ENCODE measurements around the gene AP3M1.

Gene AP3M1

DNA sequence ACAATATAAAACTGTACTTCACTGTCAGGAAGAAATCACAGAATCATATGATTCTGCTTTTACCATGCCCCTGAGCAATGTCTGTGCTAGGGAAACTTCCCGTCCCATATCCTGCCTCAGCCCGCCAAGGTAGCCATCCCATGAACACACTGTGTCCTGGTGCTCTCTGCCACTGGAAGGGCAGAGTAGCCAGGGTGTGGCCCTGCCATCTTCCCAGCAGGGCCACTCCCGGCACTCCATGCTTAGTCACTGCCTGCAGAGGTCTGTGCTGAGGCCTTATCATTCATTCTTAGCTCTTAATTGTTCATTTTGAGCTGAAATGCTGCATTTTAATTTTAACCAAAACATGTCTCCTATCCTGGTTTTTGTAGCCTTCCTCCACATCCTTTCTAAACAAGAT, 31.8 kb downstream of the AP3M1 start:
- TF ChIP-seq, protein P1, sequence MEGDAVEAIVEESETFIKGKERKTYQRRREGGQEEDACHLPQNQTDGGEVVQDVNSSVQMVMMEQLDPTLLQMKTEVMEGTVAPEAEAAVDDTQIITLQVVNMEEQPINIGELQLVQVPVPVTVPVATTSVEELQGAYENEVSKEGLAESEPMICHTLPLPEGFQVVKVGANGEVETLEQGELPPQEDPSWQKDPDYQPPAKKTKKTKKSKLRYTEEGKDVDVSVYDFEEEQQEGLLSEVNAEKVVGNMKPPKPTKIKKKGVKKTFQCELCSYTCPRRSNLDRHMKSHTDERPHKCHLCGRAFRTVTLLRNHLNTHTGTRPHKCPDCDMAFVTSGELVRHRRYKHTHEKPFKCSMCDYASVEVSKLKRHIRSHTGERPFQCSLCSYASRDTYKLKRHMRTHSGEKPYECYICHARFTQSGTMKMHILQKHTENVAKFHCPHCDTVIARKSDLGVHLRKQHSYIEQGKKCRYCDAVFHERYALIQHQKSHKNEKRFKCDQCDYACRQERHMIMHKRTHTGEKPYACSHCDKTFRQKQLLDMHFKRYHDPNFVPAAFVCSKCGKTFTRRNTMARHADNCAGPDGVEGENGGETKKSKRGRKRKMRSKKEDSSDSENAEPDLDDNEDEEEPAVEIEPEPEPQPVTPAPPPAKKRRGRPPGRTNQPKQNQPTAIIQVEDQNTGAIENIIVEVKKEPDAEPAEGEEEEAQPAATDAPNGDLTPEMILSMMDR (IDR thresholded peaks at IDR 0.05), result no peak
- Histone ChIP-seq H3K36me3 (peaks cover 62 to 90% (median 69%) of the 10 kb centered on the region in 3 donors), H3K4me1 (peaks cover 0 to 23% (median 5%) of the 10 kb centered on the region in 4 donors), H3K4me3 (no peak overlapping the region), H3K9me3 (no peaks in the 10 kb centered on the region), H3K27me3 (no peaks in the 10 kb centered on the region), H3K27ac (peak overlapping the region in 1 of 2 donors; percentile 47)
- DNase-seq, result no peak
- intact Hi-C loops (cut with DNase I; ENCODE audit: low total_unique reads), result no loop called here

DNA sequence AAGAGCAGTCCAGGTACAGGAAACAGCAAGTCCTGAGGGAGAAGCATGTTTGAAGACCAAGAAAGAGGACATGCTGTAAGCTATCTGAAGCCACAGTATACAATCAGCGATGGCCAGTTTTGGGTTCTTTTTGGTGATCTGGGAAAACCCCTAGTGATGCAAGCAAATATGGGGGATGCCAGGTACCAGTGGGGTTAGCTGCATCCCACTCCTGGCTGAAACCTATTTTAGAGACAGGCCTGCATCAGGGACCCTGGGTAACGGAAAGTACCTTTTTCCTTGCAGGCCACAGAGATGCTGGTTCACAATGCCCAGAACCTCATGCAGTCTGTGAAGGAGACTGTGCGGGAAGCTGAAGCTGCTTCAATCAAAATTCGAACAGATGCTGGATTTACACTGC, 32.9 kb downstream of the AP3M1 start:
- no peak for DNase-seq
- no peaks in the 10 kb centered on the region for H3K9me3 ChIP-seq
- TF ChIP-seq, protein P1 (IDR thresholded peaks at IDR 0.05), result no peak
- H3K4me1 ChIP-seq, result peaks cover 0 to 34% (median 9%) of the 10 kb centered on the region in 4 donors
- no peaks in the 10 kb centered on the region for H3K27me3 ChIP-seq
- intact Hi-C loops (cut with DNase I; ENCODE audit: low total_unique reads), result no loop called here
- H3K27ac ChIP-seq, result peak overlapping the region in 1 of 2 donors; percentile 47
- no peak overlapping the region for H3K4me3 ChIP-seq
- H3K36me3 ChIP-seq, result peaks cover 62 to 89% (median 69%) of the 10 kb centered on the region in 3 donors

DNA sequence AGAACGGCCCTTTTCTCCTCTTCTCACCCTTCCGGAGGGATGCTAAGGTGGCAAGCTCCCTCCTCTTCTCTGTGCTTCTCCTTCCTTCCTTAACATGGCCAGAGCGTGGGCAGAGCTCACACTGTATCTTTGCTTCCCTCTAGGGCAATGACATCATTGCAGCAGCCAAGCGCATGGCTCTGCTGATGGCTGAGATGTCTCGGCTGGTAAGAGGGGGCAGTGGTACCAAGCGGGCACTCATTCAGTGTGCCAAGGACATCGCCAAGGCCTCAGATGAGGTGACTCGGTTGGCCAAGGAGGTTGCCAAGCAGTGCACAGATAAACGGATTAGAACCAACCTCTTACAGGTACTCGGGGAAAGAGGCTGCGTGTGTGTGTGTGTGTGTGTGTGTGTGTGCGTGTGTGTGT, 36.6 kb downstream of the AP3M1 start:
- Histone ChIP-seq H3K27me3 (no peaks in the 10 kb centered on the region), H3K4me1 (peaks cover 0 to 30% (median 6%) of the 10 kb centered on the region in 4 donors), H3K36me3 (peaks cover 91 to 97% (median 92%) of the 10 kb centered on the region in 3 donors), H3K27ac (peak overlapping the region; percentile 39 to 49), H3K4me3 (no peak overlapping the region), H3K9me3 (no peaks in the 10 kb centered on the region)
- intact Hi-C loops (cut with DNase I; ENCODE audit: low total_unique reads), result no loop called here
- TF ChIP-seq, protein P1 (IDR thresholded peaks at IDR 0.05), result no peak
- no peak for DNase-seq

DNA sequence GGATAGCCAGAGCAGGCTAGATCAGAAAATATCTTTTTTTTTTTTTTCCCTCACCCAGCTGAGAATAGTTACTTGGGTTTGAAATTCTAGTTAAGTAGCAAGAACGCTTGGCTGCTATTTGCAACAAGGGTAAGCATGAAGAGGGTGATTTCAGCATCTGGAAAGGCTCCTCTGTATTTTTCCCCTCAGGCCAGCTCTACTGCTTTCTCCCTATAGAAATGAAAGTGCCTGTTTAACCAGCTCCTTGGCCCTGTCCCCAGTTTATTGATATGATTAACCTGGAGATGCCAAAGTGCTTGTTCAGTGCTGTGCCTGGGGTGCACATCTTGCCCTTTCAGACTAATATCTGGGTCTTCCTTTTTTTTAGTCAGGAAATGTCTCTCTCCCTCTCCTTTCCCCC, 37.1 kb downstream of the AP3M1 start:
- no peaks in the 10 kb centered on the region for H3K9me3 ChIP-seq
- no peak for DNase-seq
- peaks cover 91 to 97% (median 92%) of the 10 kb centered on the region in 3 donors for H3K36me3 ChIP-seq
- intact Hi-C loops (cut with DNase I; ENCODE audit: low total_unique reads), result no loop called here
- peak overlapping the region; percentile 39 to 49 for H3K27ac ChIP-seq
- H3K4me1 ChIP-seq, result peaks cover 0 to 27% (median 6%) of the 10 kb centered on the region in 4 donors
- H3K4me3 ChIP-seq, result no peak overlapping the region
- H3K27me3 ChIP-seq, result no peaks in the 10 kb centered on the region
- TF ChIP-seq, protein P1 (IDR thresholded peaks at IDR 0.05), result no peak

DNA sequence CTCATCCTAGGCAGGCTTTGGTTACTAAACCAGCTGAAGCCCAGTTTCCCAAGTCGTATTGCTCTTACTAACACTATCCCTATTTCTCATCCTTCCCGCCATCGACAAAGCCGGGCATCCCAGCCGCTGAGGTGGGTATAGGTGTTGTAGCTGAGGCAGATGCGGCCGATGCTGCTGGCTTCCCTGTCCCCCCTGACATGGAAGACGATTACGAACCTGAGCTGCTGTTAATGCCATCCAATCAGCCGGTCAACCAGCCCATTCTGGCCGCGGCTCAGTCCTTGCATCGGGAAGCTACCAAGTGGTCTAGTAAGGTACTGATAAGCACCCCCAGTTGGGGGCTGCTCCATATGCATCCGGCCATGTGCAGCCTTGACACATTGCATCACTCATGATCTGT, 38.8 kb downstream of the AP3M1 start:
- no peak overlapping the region for H3K4me3 ChIP-seq
- intact Hi-C loops (cut with DNase I; ENCODE audit: low total_unique reads), result no loop called here
- no peak overlapping the region for H3K27ac ChIP-seq
- peaks cover 89 to 97% (median 96%) of the 10 kb centered on the region in 3 donors for H3K36me3 ChIP-seq
- peaks cover 0 to 21% (median 6%) of the 10 kb centered on the region in 4 donors for H3K4me1 ChIP-seq
- TF ChIP-seq, protein P1 (IDR thresholded peaks at IDR 0.05), result no peak
- H3K9me3 ChIP-seq, result no peaks in the 10 kb centered on the region
- no peak for DNase-seq
- H3K27me3 ChIP-seq, result no peaks in the 10 kb centered on the region

DNA sequence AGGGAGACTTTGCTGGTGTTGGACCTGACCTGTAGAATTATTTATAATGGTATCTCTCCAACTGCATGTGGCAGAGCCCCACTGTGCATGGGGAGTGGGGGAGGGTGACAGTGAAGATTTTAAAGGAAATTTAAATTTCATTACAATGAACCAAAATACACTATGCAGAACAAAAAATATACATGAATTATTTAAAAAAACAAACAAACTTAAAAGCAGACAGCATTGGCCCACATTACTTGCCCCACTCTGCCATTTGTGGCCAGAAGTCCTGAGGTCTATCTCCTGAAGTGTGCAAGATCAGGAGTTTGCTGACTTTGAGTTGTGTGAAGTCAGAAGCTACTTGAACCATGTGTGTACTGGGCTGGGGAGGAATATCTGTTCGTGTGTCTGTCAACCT, 40.5 kb downstream of the AP3M1 start:
- no peak overlapping the region for H3K4me3 ChIP-seq
- H3K4me1 ChIP-seq, result peaks cover 0 to 21% (median 6%) of the 10 kb centered on the region in 4 donors
- no peaks in the 10 kb centered on the region for H3K27me3 ChIP-seq
- no peak for DNase-seq
- intact Hi-C loops (cut with DNase I; ENCODE audit: low total_unique reads), result no loop called here
- H3K36me3 ChIP-seq, result peaks cover 92 to 100% (median 96%) of the 10 kb centered on the region in 3 donors
- H3K9me3 ChIP-seq, result no peaks in the 10 kb centered on the region
- no peak overlapping the region for H3K27ac ChIP-seq
- TF ChIP-seq, protein P1 (IDR thresholded peaks at IDR 0.05), result no peak
